Right lobe of liver (tissue), 6 donors: ENCODE measurements around the gene CFAP99. TPM values are rescaled to one million over a fixed set of nuclear protein-coding genes. Genes with fewer than 3 reads are reported as not detected.
"Not testable (repeated sequence)": the region's sequence is repeated elsewhere in the genome, so short reads cannot be mapped to it uniquely, and the experiment has no call there.

Experiments
- ATAC-seq, 4 donors: fragments of 200-7000 bp; cut with Tn5 transposase; one replicate each; pipeline ENCODE4 v1.9.1; 2020; ENCODE audit warnings: mild to moderate bottlenecking in 4 of 4, moderate library complexity in 4 of 4
- DNase-seq, 3 donors: peaks; one replicate each; pipeline ENCODE4 v3.0.0-alpha.2; 2020
- H3K27ac ChIP-seq, 3 donors: fragments of 200-600 bp; one replicate each; pipeline ENCODE4 v1.8.0; 2022
- H3K27me3 ChIP-seq, 2 donors: fragments of 200-600 bp; one replicate each; pipeline ENCODE4 v1.8.0; 2022
- H3K36me3 ChIP-seq, 4 donors: fragments of 200-600 bp; sonication (generic) in 1 of 4; one replicate each; pipeline versions ENCODE4 v1.5.1 to v1.8.0; 2017 to 2022; ENCODE audit warnings: control low read depth in 1 of 4
- H3K4me1 ChIP-seq, 4 donors: fragments of 200-600 bp; sonication (generic) in 1 of 4; one replicate each; pipeline versions ENCODE4 v1.5.1 to v1.8.0; 2017 to 2022; ENCODE audit warnings: control low read depth in 1 of 4
- H3K4me3 ChIP-seq, 3 donors: fragments of 200-600 bp; one replicate each; pipeline ENCODE4 v1.8.0; 2022
- H3K9me3 ChIP-seq, 4 donors: fragments of 200-600 bp; sonication (generic) in 1 of 4; one replicate each; pipeline versions ENCODE4 v1.5.1 to v1.8.0; 2017 to 2022; ENCODE audit warnings: control low read depth in 1 of 4
- CTCF ChIP-seq, 4 donors: fragments of 200-600 bp in 3 of 4; fragments of 450-650 bp in 1 of 4; IDR thresholded peaks; one replicate each; pipeline versions ENCODE4 v1.5.1 to v1.8.0; 2016 to 2022; ENCODE audit warnings: antibody characterized with exemption in 4 of 4, mild to moderate bottlenecking in 2 of 4
- POLR2A ChIP-seq: fragments of 450-650 bp; IDR thresholded peaks from one replicate; pipeline ENCODE4 v1.6.1; 2017; ENCODE audit warnings: antibody characterized with exemption, mild to moderate bottlenecking
- WGBS: methylation state at CpG from one replicate; pipeline ENCODE4 v1.1.6; 2018; ENCODE audit warnings: low coverage, low lambda C conversion rate; ENCODE audit not compliant: insufficient coverage; ENCODE audit errors: missing lambda C conversion rate; 5-methylcytosine and 5-hydroxymethylcytosine counted together
- intact Hi-C, 2 donors: fragments of 100-400 bp; cut with DNase I; formaldehyde crosslinking; loops; one replicate each; pipeline versions ENCODE4 v1.11.2 to v1.14.1; 2022
- total RNA-seq, 6 experiments: library from RNA; depleted of rRNA in 2 of 6; stranded (reverse); fragments of >200 nt in 2 of 6; fragmentation: NEBNext Ultra II Directional in 3 of 6; extraction: Animal tissue kit (Norgen Biotek cat#: 25700) in 3 of 6; gene quantifications; one replicate each; pipeline versions ENCODE4 v1.1.0 to v1.2.4, GENCODE V29; 2016 to 2023
- donor health status: DM: no; HTN: yes; CAD: no.
- donor health status: DM: no; HTN: no; CAD: no.
- donor health status: DM: no; HTN: no; CAD: no.
- donor health status: DM: no; HTN: yes; CAD: no.
- donor health status: DM: no; HTN: yes; CAD: no.

Gene CFAP99
- total RNA-seq, 6 experiments from 2014 or later, result 0.25 to 0.86 (median 0.29) TPM; not detected in 1

GRCh38 chr4:2427383-2428334, 8.9 kb downstream of the CFAP99 start:
- DNase-seq, result no peak
- ATAC-seq, result no peak
- Histone ChIP-seq H3K4me3 (no peak overlapping the region), H3K27ac (no peak overlapping the region), H3K4me1 (no peaks in the 10 kb centered on the region), H3K27me3 (no peaks in the 10 kb centered on the region), H3K9me3 (peaks cover 0 to 4% (median 0%) of the 10 kb centered on the region in 4 donors), H3K36me3 (no peaks in the 10 kb centered on the region)
- no peak for TF ChIP-seq POLR2A
- TF ChIP-seq CTCF (IDR thresholded peaks at IDR 0.05), result no peak
- intact Hi-C loops, result no loop called here
- 82% methylated on average over 2 of the region's 23 CpGs for WGBS

- ATAC-seq (no peak), DNase-seq (no peak)
- no peak overlapping the region for H3K4me3 ChIP-seq
- 74% methylated on average over 10 of the region's 25 CpGs for WGBS
- no peaks in the 10 kb centered on the region for H3K36me3 ChIP-seq
- intact Hi-C loops, result no loop called here
- no peaks in the 10 kb centered on the region for H3K4me1 ChIP-seq
- no peak overlapping the region for H3K27ac ChIP-seq
- H3K27me3 ChIP-seq, result no peaks in the 10 kb centered on the region
- TF ChIP-seq CTCF (IDR thresholded peaks at IDR 0.05) (no peak), POLR2A (no peak)
- H3K9me3 ChIP-seq, result peaks cover 0 to 4% (median 0%) of the 10 kb centered on the region in 4 donors
Measured at GRCh38 chr4:2428496-2429213, 9.9 kb downstream of the CFAP99 start.

- peak in 1 of 4 donors; percentile 43 for ATAC-seq
- H3K4me1 ChIP-seq, H3K36me3 ChIP-seq, H3K27me3 ChIP-seq, H3K9me3 ChIP-seq, H3K4me3 ChIP-seq, DNase-seq, intact Hi-C loops: not testable (repeated sequence)
- 26% methylated on average over 15 of the region's 49 CpGs for WGBS
- H3K27ac ChIP-seq, result peak overlapping the region in 1 of 3 donors; percentile 59
Measured at GRCh38 chr4:2429945-2430757, 11.4 kb downstream of the CFAP99 start.

GRCh38 chr4:2432004-2432403, 13.2 kb downstream of the CFAP99 start:
- Histone ChIP-seq H3K36me3 (no peaks in the 10 kb centered on the region), H3K4me3 (no peak overlapping the region), H3K27ac (no peak overlapping the region), H3K27me3 (no peaks in the 10 kb centered on the region), H3K4me1 (no peaks in the 10 kb centered on the region), H3K9me3 (peaks cover 0 to 4% (median 0%) of the 10 kb centered on the region in 4 donors)
- ATAC-seq, result no peak
- TF ChIP-seq CTCF (IDR thresholded peaks at IDR 0.05), result no peak
- no peak for TF ChIP-seq POLR2A
- intact Hi-C loops, result no loop called here
- no peak for DNase-seq
